ENCODE results near the gene ARHGAP44.
A peak's percentile ranks its signal among the peaks of the same experiment; 100 is the strongest.

The ARHGAP44 gene

GRCh38 chr17:12759090-12759489 lies 30.2 kb upstream of the ARHGAP44 start:
- no peak overlapping the region for H3K27ac ChIP-seq
- TF ChIP-seq CTCF (conservative IDR thresholded peaks at IDR 0.05), result no peak

- no peak for TF ChIP-seq CTCF (conservative IDR thresholded peaks at IDR 0.05)
- H3K27ac ChIP-seq, result no peak overlapping the region
These were observed 23.8 kb upstream of the ARHGAP44 start for GRCh38 chr17:12765548-12765947.

GRCh38 chr17:12768255-12768654 lies 21.0 kb upstream of the ARHGAP44 start:
- H3K27ac ChIP-seq, result no peak overlapping the region
- TF ChIP-seq CTCF (conservative IDR thresholded peaks at IDR 0.05), result no peak

- no peak for TF ChIP-seq CTCF (conservative IDR thresholded peaks at IDR 0.05)
- H3K27ac ChIP-seq, result no peak overlapping the region
These were observed 19.3 kb upstream of the ARHGAP44 start for GRCh38 chr17:12769981-12770380.

- no peak for TF ChIP-seq CTCF (conservative IDR thresholded peaks at IDR 0.05)
- no peak overlapping the region for H3K27ac ChIP-seq
These were observed 16.1 kb upstream of the ARHGAP44 start for GRCh38 chr17:12773153-12773552.

- no peak for TF ChIP-seq CTCF (conservative IDR thresholded peaks at IDR 0.05)
- H3K27ac ChIP-seq, result peak overlapping the region; percentile 67
These were observed 220 bp upstream of the ARHGAP44 start for GRCh38 chr17:12789075-12789480.

- peak overlapping the region; percentile 67 for H3K27ac ChIP-seq
These were observed 1.2 kb downstream of the ARHGAP44 start for GRCh38 chr17:12790249-12791106.

More at GRCh38 chr17:12790249-12791106, 1.2 kb downstream of the ARHGAP44 start:
- TF ChIP-seq CTCF (conservative IDR thresholded peaks at IDR 0.05), result no peak
